Peyer's patch (tissue), 4 donors: Measurements from ENCODE around the gene EPB41L3.

ENCODE experiments used
- CTCF ChIP-seq, 6 experiments: fragments of 450-650 bp in 4 of 6; fragments of 200-600 bp in 2 of 6; sonication (generic) in 1 of 6; IDR thresholded peaks; one replicate each; pipeline ENCODE4 v1.5.1; 2017 to 2019; ENCODE audit warnings: antibody characterized with exemption in 6 of 6, mild to moderate bottlenecking in 3 of 6, moderate library complexity in 1 of 6
- POLR2A ChIP-seq, 2 donors: fragments of 450-650 bp; IDR thresholded peaks; one replicate each; pipeline ENCODE4 v1.5.1; 2017; ENCODE audit warnings: antibody characterized with exemption in 2 of 2, mild to moderate bottlenecking in 2 of 2, moderate library complexity in 2 of 2

GRCh38 chr18:5571666-5572065 is 27.9 kb upstream of the EPB41L3 start:
- no peak for TF ChIP-seq CTCF (IDR thresholded peaks at IDR 0.05)
- no peak for TF ChIP-seq POLR2A (IDR thresholded peaks at IDR 0.05)
